Fibroblast of pulmonary artery (primary cell): ENCODE results near the gene CDH16.

Experiments
- DNase-seq: peaks from one replicate; pipeline ENCODE4 v3.0.0-alpha.2; 2010; ENCODE audit warnings: low read depth
- H3K4me3 ChIP-seq: replicated peaks from 2 replicates; pipeline ENCODE4 v1.5.1; 2011; ENCODE audit warnings: low read depth, mild to moderate bottlenecking, control low read depth, low read length, moderate library complexity
- CTCF ChIP-seq: IDR thresholded peaks from 2 replicates; pipeline ENCODE4 v1.5.1; 2011; ENCODE audit warnings: mild to moderate bottlenecking, control low read depth, low read length, inconsistent platforms; ENCODE audit errors: missing control alignments

CDH16 gene

GRCh38 chr16:66926171-66926947 lies 7.7 kb upstream of the CDH16 start:
- no peak for TF ChIP-seq CTCF
- no peak for DNase-seq

DNA sequence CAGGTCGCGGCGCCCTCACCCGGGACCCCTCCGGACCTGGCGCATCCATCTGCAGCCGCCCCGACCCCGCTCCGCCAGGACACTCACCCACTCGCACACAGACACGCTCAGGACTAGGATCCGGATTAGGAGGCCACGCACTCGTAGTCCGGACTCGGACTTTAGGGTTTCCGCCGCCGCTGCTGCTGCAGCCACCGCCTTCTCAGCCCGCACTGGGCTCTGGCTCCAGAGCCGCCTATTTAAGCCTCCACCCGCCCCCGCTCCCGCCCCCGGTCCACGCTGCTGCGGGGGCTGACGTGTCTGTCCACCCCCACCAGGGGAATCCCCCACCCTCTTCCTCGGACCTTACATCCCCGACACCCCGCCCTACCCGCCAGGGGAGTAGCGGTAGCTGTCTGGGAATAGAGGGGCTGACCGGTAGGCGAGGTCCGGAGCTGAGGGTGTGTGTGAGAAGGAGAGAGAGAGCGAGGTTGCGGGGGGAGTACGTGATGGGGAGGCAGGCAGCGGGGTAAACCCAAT lies 6.7 kb upstream of the CDH16 start, which contains the start of gene RRAD:
Gene RRAD (minus strand): TSS at position 214 of the 519 bp plus-strand sequence. CDS start 356 bp downstream, outside the sequence.
- peak; percentile 36 for DNase-seq
- no peak for TF ChIP-seq CTCF
- peak within 1 kb of the TSS; percentile 30 for H3K4me3 ChIP-seq

More at GRCh38 chr16:66926171-66926947, 7.7 kb upstream of the CDH16 start:
- no peak overlapping the region for H3K4me3 ChIP-seq

DNA sequence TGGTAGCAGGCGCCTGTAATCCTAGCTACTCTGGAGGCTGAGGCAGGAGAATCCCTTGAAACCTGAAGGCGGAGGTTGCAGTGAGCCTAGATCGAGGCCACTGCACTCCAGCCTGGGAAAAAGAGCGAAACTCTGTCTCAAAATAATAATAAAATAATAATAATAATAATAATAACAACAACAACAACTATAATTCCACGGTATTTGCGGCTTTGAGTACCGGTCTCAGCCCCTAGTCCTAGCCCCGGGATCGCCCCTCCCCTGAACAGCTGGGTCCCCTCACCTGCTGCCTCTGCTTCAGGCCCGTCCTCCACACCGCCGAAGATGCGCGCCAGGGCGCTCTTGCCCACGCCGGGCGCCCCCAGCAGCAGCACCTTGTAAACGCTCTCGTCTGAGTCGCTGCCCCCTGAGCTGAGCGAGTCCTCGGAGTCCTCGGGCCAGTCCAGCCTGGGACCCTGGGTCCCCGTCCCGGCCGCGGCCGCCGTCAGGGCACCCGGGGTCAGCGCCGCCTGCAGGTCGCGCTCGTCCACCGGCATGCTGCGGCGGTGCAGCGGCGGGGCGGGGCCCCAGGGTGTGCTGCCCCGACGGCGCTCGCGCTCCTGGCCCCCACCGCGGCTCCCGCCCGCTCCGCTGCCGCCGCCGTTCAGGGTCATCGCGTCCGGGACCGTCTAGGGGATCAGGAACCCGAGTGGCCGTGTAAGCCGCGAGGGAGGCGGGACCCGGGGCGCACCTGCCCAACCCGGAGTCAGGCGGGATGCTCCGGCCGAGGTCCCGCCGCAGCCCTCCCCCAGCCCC lies 6.0 kb upstream of the CDH16 start:
- TF ChIP-seq CTCF = no peak
- DNase-seq = no peak
- H3K4me3 ChIP-seq = peak overlapping the region; percentile 30

DNA sequence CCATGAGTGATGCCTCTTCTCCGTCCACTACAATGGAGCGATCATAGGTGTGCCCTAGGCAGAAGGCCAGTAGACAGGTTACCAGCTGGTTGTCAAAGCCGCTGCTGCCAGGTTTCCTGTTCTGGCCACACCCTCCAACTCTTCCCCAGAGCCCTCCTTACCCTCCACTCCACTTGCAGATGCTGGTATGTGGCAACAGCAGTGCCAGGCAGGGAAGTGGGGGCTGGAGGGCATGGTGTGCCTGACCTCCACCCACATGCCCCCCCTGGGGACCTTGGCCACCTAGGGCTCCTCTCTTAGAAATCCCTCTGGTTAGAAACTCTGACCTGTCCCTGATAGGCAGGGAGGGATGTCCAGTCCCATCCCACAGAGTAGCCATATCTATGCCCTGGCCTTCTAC lies 5.2 kb upstream of the CDH16 start:
- no peak for TF ChIP-seq CTCF
- no peak for DNase-seq
- no peak overlapping the region for H3K4me3 ChIP-seq

GRCh38 chr16:66923247-66923731 lies 4.6 kb upstream of the CDH16 start:
- DNase-seq = peak; percentile 69
- no peak overlapping the region for H3K4me3 ChIP-seq
- TF ChIP-seq CTCF = no peak

GRCh38 chr16:66921729-66922450 lies 3.2 kb upstream of the CDH16 start:
- no peak overlapping the region for H3K4me3 ChIP-seq
- no peak for DNase-seq
- no peak for TF ChIP-seq CTCF
